Panc1 (cell line): ENCODE results near the gene PMFBP1.

Experiments
- CTCF ChIP-seq: fragments of 450-650 bp; IDR thresholded peaks from 2 replicates; pipeline ENCODE4 v1.5.1; 2017; ENCODE audit warnings: mild to moderate bottlenecking
- POLR2AphosphoS5 ChIP-seq: IDR thresholded peaks from 2 replicates; pipeline ENCODE4 v1.6.1; 2012; ENCODE audit warnings: mild to moderate bottlenecking, low read depth, low read length, moderate library complexity
- SIN3A ChIP-seq: IDR thresholded peaks from 2 replicates; pipeline ENCODE4 v1.6.1; 2012; ENCODE audit warnings: low read depth, mild to moderate bottlenecking, low read length, moderate library complexity, borderline replicate concordance; ENCODE audit not compliant: insufficient read depth

- TF ChIP-seq CTCF (no peak), POLR2AphosphoS5 (no peak), SIN3A (no peak)
These were observed 39.2 kb downstream of the PMFBP1 start for GRCh38 chr16:72132726-72133125.
